ENCODE results near the gene CASS4. TPM values are rescaled to one million over a fixed set of nuclear protein-coding genes. Genes with fewer than 3 reads are reported as not detected.

CASS4 gene
- total RNA-seq, 2 donors from 2014 or later, result 0.59 to 1.2 TPM

DNA sequence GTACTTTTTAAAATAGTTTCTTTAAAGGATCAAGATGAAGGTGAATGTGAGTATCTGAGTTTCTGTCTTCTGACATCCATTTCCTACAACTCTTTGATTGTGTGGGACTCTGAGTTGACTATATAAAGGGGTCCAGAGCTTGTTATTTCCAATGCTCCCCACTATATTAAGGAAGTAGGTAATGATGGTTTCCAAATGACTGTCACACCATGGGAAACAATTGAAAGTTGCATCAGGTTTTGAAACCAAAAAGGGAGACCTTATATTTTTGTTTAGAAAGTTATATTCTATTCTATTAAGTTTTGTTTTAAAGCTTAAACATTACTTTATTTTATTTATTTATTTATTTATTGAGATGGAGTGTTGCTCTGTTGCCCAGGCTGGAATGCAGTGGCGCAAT, 11.2 kb downstream of the CASS4 start:
- no peak for DNase-seq (ENCODE audit: low spot score)
- Histone ChIP-seq H3K36me3 (no peaks in the 10 kb centered on the region), H3K27me3 (replicated peaks; ENCODE audit: insufficient read depth) (no peaks in the 10 kb centered on the region), H3K27ac (no peak overlapping the region), H3K4me1 (replicated peaks) (no peaks in the 10 kb centered on the region), H3K9me3 (no peaks in the 10 kb centered on the region), H3K4me3 (no peak overlapping the region)
- intact Hi-C loops (cut with DNase I), result no loop called here
- 100% methylated on average over 1 of the region's 1 CpG for WGBS
- TF ChIP-seq CTCF (IDR thresholded peaks at IDR 0.05) (no peak), POLR2A (IDR thresholded peaks at IDR 0.05) (no peak), POLR2AphosphoS5 (IDR thresholded peaks at IDR 0.05) (no peak)

DNA sequence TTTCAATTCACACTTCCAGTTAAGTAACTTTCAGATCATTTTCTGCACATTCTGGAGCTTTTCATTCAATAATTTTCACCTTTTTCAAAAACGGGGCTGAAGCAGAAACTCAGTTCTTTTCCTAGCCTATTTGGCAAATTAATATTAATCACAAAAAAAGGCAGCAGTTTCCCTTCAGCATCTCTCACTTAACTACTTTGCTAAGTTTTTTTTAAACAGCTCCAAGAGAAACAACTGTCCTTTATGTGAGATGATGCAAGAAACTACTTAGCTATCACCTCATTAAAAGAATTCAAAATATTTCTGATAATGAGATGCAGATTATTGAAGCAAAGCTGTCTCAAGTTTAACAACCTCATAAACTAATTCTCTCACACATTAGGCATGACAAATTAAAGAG, 11.8 kb downstream of the CASS4 start:
- no peak for DNase-seq (ENCODE audit: low spot score)
- H3K9me3 ChIP-seq, result no peaks in the 10 kb centered on the region
- intact Hi-C loops (cut with DNase I), result no loop called here
- TF ChIP-seq CTCF (IDR thresholded peaks at IDR 0.05), result no peak
- TF ChIP-seq POLR2AphosphoS5 (IDR thresholded peaks at IDR 0.05), result no peak
- TF ChIP-seq POLR2A (IDR thresholded peaks at IDR 0.05), result no peak
- H3K27me3 ChIP-seq (replicated peaks; ENCODE audit: insufficient read depth), result no peaks in the 10 kb centered on the region
- 50% methylated on average over 1 of the region's 1 CpG for WGBS
- no peaks in the 10 kb centered on the region for H3K4me1 ChIP-seq (replicated peaks)
- H3K4me3 ChIP-seq, result no peak overlapping the region
- no peak overlapping the region for H3K27ac ChIP-seq
- no peaks in the 10 kb centered on the region for H3K36me3 ChIP-seq

DNA sequence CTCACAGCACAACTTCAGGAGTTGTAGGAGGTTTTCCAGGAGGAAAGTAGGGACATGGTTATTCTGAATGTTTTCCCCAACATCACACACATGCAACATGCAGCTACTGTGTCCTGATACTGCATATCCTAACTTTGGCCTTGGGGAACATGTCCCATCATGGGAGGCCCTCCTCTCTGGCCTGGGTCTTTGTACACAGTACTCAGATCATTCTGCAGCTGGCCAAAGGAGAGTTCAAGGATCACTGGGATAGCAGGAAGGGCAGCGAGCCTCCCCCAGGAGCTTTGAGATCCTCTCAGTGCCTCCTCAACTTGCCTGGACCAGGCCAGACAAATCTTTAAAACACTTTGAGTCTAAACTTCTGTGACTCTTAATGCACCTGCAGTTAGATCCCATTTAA, 12.9 kb downstream of the CASS4 start:
- Histone ChIP-seq H3K4me3 (no peak overlapping the region), H3K27ac (no peak overlapping the region), H3K27me3 (replicated peaks; ENCODE audit: insufficient read depth) (no peaks in the 10 kb centered on the region), H3K4me1 (replicated peaks) (no peaks in the 10 kb centered on the region), H3K9me3 (no peaks in the 10 kb centered on the region), H3K36me3 (no peaks in the 10 kb centered on the region)
- WGBS, result 88% methylated on average over 1 of the region's 1 CpG
- intact Hi-C loops (cut with DNase I), result no loop called here
- no peak for DNase-seq (ENCODE audit: low spot score)
- TF ChIP-seq CTCF (IDR thresholded peaks at IDR 0.05) (no peak), POLR2A (IDR thresholded peaks at IDR 0.05) (no peak), POLR2AphosphoS5 (IDR thresholded peaks at IDR 0.05) (no peak)

- Histone ChIP-seq H3K27ac (no peak overlapping the region), H3K27me3 (replicated peaks; ENCODE audit: insufficient read depth) (no peaks in the 10 kb centered on the region), H3K4me3 (no peak overlapping the region), H3K4me1 (replicated peaks) (no peaks in the 10 kb centered on the region), H3K36me3 (no peaks in the 10 kb centered on the region), H3K9me3 (no peaks in the 10 kb centered on the region)
- DNase-seq (ENCODE audit: low spot score), result no peak
- intact Hi-C loops (cut with DNase I), result no loop called here
- 94% methylated on average over 9 of the region's 9 CpGs for WGBS
- TF ChIP-seq CTCF (IDR thresholded peaks at IDR 0.05) (no peak), POLR2A (IDR thresholded peaks at IDR 0.05) (no peak), POLR2AphosphoS5 (IDR thresholded peaks at IDR 0.05) (no peak)
Observed at GRCh38 chr20:56426026-56426425, 14.0 kb downstream of the CASS4 start.

DNA sequence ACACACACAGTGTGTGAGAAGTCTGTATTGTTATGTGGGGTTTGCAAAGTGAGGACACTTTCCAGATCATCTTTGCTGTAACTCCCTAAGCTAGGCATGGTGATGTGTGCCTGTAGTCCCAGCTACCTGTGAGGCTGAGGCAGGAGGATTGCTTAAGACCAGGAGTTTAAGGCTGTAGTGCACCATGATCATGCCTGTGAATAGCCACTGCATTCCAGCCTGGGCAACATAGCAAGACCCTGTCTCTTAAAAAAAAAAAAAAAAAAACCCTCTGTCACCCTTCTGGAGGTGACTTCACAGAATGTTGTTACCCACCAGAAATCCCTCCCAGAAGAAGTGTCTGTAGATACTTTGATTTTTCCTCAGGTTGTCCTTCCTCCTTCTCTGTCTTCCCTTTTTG, 14.9 kb downstream of the CASS4 start:
- no peak for DNase-seq (ENCODE audit: low spot score)

More for the DNA sequence above, 14.9 kb downstream of the CASS4 start:
- Histone ChIP-seq H3K4me3 (no peak overlapping the region), H3K9me3 (no peaks in the 10 kb centered on the region), H3K36me3 (no peaks in the 10 kb centered on the region), H3K27me3 (replicated peaks; ENCODE audit: insufficient read depth) (no peaks in the 10 kb centered on the region), H3K27ac (no peak overlapping the region), H3K4me1 (replicated peaks) (no peaks in the 10 kb centered on the region)
- TF ChIP-seq CTCF (IDR thresholded peaks at IDR 0.05) (no peak), POLR2AphosphoS5 (IDR thresholded peaks at IDR 0.05) (no peak), POLR2A (IDR thresholded peaks at IDR 0.05) (no peak)
- intact Hi-C loops (cut with DNase I), result no loop called here
